Thyroid gland (tissue), 4 donors: ENCODE data around the gene MCF2L. TPM values are rescaled to one million over a fixed set of nuclear protein-coding genes. Genes with fewer than 3 reads are reported as not detected.

Experiments used
- DNase-seq, 2 donors: peaks; one replicate each; pipeline ENCODE4 v3.0.0-alpha.2; 2019
- H3K27ac ChIP-seq, 3 donors: fragments of 200-600 bp; sonication (generic); 1 replicate in 2 of 3; 2 replicates in 1 of 3; pipeline ENCODE4 v1.5.1; 2016 to 2019; ENCODE audit warnings: mild to moderate bottlenecking in 1 of 3, moderate library complexity in 1 of 3
- H3K27me3 ChIP-seq: fragments of 200-600 bp; sonication (generic); one replicate; pipeline ENCODE4 v1.5.1; 2019
- H3K36me3 ChIP-seq, 2 donors: fragments of 200-600 bp; sonication (generic); one replicate each; pipeline ENCODE4 v1.5.1; 2016 to 2019
- H3K4me1 ChIP-seq, 2 donors: fragments of 200-600 bp; sonication (generic); one replicate each; pipeline ENCODE4 v1.5.1; 2017 to 2019
- H3K4me3 ChIP-seq, 3 donors: fragments of 200-600 bp; sonication (generic); replicated peaks in 1 of 3; 1 replicate in 2 of 3; 2 replicates in 1 of 3; pipeline ENCODE4 v1.5.1; 2016; ENCODE audit warnings: mild to moderate bottlenecking in 1 of 3
- H3K9me3 ChIP-seq: fragments of 200-600 bp; sonication (generic); one replicate; pipeline ENCODE4 v1.5.1; 2017
- POLR2A ChIP-seq, 2 donors: fragments of 450-650 bp; IDR thresholded peaks; one replicate each; pipeline ENCODE4 v1.6.1; 2017; ENCODE audit warnings: antibody characterized with exemption in 2 of 2, mild to moderate bottlenecking in 2 of 2, moderate library complexity in 1 of 2
- WGBS, 2 donors: methylation state at CpG; one replicate each; pipeline ENCODE4 v1.1.5; 2017; 5-methylcytosine and 5-hydroxymethylcytosine counted together
- intact Hi-C: fragments of 100-400 bp; cut with DNase I; formaldehyde crosslinking; loops from one replicate; pipeline ENCODE4 v1.15.1; 2023
- total RNA-seq, 4 donors: library from RNA; depleted of rRNA; stranded (reverse); fragments of >200 nt; gene quantifications; one replicate each; pipeline ENCODE4 v1.2.3, GENCODE V29; 2016
- TF ChIP-seq, protein P1 (sequence below), 6 experiments: fragments of 200-600 bp in 3 of 6; fragments of 450-650 bp in 3 of 6; sonication (generic) in 3 of 6; IDR thresholded peaks; one replicate each; pipeline ENCODE4 v1.5.1; 2016 to 2019; ENCODE audit warnings: antibody characterized with exemption in 6 of 6, mild to moderate bottlenecking in 2 of 6, inconsistent platforms in 1 of 6, moderate library complexity in 1 of 6

Gene MCF2L
- total RNA-seq, 4 donors from 2014 or later: 35.6 to 83.4 (median 43.6) TPM

DNA sequence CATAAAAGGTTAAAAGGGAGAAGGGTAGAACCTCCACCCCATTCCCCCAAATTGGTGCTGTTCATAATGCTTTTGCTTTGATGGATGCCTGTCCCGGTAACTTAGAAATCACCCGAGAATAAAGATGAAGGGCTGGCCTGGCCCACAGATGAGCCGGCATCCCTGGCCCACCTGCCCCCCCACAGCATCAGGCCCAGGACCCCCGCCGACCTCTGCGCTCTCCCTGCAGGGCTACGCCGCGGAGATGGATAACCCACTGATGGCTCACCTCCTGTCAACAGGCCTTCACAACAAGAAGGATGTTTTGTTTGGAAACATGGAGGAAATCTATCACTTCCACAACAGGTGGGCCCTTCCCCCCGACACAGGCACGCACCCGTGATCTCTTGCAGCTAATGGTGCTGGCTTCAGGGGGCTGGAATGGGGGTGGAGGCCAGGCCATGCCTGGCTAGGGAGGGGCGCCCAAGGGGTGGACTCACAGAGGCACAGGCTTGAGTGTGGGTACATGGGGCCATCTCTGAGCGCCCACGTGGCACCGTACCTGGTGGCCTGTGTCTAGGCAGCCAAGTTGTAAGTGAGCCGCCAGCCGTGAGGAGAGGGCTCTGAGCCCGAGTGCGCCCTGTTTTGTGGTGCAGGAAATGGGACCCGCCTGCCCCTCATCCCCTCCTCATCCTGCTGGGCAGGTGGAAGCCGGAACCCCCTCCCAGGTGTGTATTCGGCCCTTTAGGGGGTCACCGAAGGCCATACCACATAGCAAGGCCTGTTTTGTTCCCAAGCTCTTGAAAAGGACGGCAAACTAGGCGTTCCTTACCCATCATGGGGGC is 113.4 kb downstream of the MCF2L start:
- Histone ChIP-seq H3K36me3 (peaks cover 6 to 29% of the 10 kb centered on the region in 2 donors), H3K4me3 (no peak overlapping the region), H3K27me3 (no peaks in the 10 kb centered on the region), H3K4me1 (peaks cover 7 to 14% of the 10 kb centered on the region in 2 donors), H3K9me3 (no peaks in the 10 kb centered on the region), H3K27ac (peak overlapping the region in 1 of 3 donors; percentile 61)
- intact Hi-C loops: no loop called here
- TF ChIP-seq, protein P1, sequence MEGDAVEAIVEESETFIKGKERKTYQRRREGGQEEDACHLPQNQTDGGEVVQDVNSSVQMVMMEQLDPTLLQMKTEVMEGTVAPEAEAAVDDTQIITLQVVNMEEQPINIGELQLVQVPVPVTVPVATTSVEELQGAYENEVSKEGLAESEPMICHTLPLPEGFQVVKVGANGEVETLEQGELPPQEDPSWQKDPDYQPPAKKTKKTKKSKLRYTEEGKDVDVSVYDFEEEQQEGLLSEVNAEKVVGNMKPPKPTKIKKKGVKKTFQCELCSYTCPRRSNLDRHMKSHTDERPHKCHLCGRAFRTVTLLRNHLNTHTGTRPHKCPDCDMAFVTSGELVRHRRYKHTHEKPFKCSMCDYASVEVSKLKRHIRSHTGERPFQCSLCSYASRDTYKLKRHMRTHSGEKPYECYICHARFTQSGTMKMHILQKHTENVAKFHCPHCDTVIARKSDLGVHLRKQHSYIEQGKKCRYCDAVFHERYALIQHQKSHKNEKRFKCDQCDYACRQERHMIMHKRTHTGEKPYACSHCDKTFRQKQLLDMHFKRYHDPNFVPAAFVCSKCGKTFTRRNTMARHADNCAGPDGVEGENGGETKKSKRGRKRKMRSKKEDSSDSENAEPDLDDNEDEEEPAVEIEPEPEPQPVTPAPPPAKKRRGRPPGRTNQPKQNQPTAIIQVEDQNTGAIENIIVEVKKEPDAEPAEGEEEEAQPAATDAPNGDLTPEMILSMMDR (IDR thresholded peaks at IDR 0.05): no peak
- TF ChIP-seq POLR2A (IDR thresholded peaks at IDR 0.05): no peak
- 87 to 95% methylated on average over 20 to 23 of the region's 26 CpGs for WGBS, 2 donors
- DNase-seq: no peak

DNA sequence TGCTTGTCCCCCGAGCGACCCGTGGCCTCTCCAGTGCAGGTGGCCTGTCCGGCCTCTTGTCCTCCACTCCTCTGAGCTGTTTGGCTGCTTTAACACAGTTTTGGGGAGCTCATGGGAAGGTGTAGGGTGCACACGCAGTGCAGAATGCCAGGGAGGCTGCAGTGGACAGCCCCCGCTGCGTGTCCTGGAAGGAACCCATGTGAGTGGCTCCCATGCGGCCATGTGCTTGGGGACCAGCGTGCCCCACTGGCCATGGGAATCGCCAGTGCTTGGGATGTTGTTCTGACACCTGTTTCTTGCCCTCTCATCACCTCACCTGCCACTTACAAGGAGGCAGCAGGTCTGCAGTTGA is 114.0 kb downstream of the MCF2L start:
- DNase-seq: no peak
- TF ChIP-seq, protein P1 (IDR thresholded peaks at IDR 0.05): no peak
- no peak for TF ChIP-seq POLR2A (IDR thresholded peaks at IDR 0.05)
- intact Hi-C loops: no loop called here
- Histone ChIP-seq H3K4me1 (peaks cover 7 to 14% of the 10 kb centered on the region in 2 donors), H3K4me3 (no peak overlapping the region), H3K27me3 (no peaks in the 10 kb centered on the region), H3K36me3 (peaks cover 5 to 30% of the 10 kb centered on the region in 2 donors), H3K9me3 (no peaks in the 10 kb centered on the region), H3K27ac (peak overlapping the region in 2 of 3 donors; percentile 61 to 68)
- 85 to 94% methylated on average over 10 of the region's 10 CpGs for WGBS, 2 donors

DNA sequence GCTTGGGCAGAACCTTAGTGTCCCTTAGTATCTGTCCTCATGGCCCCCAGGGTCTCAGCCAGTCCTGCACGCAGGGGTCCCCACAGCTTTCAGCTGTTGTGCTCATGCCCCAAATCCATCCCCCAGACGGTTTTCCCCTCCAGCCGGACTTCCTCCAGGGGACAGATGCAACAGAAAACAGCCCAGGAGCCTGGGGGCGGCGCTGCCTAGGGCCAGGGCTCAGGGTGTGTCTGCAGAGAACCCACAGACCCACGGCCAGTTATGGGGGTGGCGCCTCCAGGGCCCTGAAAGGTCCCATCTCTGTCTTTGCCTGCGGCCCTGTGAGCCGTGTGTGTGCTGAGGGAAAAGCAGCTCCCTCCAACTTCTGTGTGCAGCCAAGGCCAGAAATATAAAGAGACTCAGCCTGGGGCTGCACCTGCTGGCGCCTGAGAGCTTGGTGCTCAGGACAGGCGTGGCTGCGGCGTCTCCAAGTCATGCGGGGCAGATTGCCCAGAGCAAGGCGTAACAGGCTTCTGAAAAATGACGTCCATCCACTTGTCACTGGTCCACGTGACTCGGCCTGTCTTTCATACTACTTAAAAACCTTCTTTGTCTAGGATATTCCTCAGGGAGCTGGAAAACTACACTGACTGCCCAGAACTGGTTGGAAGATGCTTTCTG is 114.5 kb downstream of the MCF2L start:
- H3K4me1 ChIP-seq: peaks cover 7 to 14% of the 10 kb centered on the region in 2 donors
- H3K36me3 ChIP-seq: peaks cover 5 to 32% of the 10 kb centered on the region in 2 donors
- no peaks in the 10 kb centered on the region for H3K27me3 ChIP-seq
- no peaks in the 10 kb centered on the region for H3K9me3 ChIP-seq
- peak; percentile 95 to 97 for DNase-seq
- TF ChIP-seq POLR2A (IDR thresholded peaks at IDR 0.05): no peak
- TF ChIP-seq, protein P1 (IDR thresholded peaks at IDR 0.05): no peak
- no peak overlapping the region for H3K4me3 ChIP-seq
- intact Hi-C loops: no loop called here
- peak overlapping the region in 2 of 3 donors; percentile 61 to 68 for H3K27ac ChIP-seq
- 44 to 45% methylated on average over 13 to 18 of the region's 18 CpGs for WGBS, 2 donors

DNA sequence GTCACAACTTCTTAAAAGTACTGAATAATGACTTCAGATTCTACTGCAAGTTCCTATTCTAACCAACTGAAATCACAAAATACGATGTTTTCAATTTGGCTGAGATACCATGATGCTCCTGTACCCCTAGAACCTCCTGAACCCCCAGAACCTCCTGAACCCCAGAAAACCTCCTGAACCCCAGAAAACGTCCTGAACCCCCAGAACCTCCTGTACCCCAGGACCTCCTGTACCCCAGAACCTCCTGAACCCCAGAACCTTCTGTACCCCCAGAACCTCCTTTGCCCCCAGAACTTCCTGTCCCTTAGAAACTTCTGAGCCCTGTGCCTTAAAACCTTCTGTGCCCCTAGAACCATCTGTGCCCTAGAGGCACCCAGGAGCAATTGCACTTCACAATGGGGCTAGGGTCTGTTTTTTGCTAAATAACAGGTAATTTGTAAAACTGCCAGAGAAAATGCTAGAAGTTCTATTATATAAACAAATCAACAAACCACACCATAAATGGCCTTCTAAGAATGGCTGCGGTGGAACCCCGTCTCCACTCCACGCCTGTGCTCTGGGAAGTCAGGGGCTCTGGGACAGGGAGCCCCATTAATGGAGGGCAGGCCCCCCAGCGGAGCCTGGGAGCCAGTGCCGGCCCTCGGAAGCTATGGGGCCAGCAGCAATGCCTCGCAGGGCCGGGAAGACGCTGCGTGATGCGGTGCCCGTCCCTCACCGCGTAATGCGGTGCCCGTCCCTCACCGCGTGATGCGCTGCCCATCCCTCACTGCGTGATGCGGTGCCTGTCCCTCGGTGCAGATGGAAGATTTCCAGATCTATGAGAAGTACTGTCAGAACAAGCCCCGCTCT is 115.3 kb downstream of the MCF2L start:
- peak overlapping the region; percentile 1 to 61 (median 19) for H3K27ac ChIP-seq
- intact Hi-C loops: no loop called here
- peaks cover 7 to 14% of the 10 kb centered on the region in 2 donors for H3K4me1 ChIP-seq
- H3K36me3 ChIP-seq: peaks cover 5 to 27% of the 10 kb centered on the region in 2 donors
- WGBS, 2 donors: 92 to 93% methylated on average over 25 of the region's 25 CpGs
- H3K9me3 ChIP-seq: no peaks in the 10 kb centered on the region
- no peak for TF ChIP-seq POLR2A (IDR thresholded peaks at IDR 0.05)
- TF ChIP-seq, protein P1 (IDR thresholded peaks at IDR 0.05): peak in 1 of 6 experiments; percentile 12
- H3K27me3 ChIP-seq: no peaks in the 10 kb centered on the region
- no peak for DNase-seq
- no peak overlapping the region for H3K4me3 ChIP-seq
